LNCAP (cell line): ENCODE data around the gene UPK3A.

Experiments
- TF ChIP-seq, protein P1 (sequence below): fragments of 450-650 bp; IDR thresholded peaks from 2 replicates; pipeline ENCODE4 v1.5.1; 2017; ENCODE audit warnings: mild to moderate bottlenecking

UPK3A gene

DNA sequence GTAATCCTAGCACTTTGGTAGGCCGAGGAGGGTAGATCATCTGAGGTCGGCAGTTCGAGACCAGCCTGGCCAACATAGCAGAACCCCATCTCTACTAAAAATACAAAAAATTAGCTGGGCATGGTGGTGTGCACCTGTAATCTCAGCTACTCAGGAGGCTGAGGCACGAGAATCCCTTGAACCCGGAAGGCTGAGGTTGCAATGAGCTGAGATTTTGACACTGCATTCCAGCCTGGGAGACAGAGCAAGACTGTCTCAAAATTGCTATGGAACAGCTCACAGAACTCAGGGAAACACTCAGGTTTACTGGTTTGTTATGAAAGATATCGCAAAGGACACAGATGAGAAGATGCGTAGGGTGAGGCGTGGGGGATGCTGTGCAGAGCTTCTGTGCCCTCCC is 27.7 kb downstream of the UPK3A start:
- TF ChIP-seq, protein P1, sequence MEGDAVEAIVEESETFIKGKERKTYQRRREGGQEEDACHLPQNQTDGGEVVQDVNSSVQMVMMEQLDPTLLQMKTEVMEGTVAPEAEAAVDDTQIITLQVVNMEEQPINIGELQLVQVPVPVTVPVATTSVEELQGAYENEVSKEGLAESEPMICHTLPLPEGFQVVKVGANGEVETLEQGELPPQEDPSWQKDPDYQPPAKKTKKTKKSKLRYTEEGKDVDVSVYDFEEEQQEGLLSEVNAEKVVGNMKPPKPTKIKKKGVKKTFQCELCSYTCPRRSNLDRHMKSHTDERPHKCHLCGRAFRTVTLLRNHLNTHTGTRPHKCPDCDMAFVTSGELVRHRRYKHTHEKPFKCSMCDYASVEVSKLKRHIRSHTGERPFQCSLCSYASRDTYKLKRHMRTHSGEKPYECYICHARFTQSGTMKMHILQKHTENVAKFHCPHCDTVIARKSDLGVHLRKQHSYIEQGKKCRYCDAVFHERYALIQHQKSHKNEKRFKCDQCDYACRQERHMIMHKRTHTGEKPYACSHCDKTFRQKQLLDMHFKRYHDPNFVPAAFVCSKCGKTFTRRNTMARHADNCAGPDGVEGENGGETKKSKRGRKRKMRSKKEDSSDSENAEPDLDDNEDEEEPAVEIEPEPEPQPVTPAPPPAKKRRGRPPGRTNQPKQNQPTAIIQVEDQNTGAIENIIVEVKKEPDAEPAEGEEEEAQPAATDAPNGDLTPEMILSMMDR = no peak

DNA sequence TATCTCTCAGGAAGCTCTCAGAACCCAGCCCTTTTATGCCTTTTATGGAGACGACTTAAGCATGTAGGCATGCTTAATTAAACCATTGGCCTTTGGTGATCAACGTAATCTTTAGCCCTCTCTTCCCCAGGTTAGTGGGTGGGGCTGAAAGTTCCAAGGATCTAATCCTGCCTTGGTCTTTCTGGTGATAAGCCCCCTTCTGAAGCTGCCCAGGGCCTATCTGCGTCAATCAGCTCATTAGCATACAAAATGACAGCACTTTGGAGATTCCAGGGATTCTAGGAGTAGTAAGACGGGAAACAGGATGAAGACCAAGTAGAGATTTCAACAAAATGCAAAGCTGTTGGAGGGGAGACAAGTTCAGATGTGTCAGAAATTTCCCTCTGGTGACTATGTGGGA is 28.1 kb downstream of the UPK3A start:
- TF ChIP-seq, protein P1 = no peak

DNA sequence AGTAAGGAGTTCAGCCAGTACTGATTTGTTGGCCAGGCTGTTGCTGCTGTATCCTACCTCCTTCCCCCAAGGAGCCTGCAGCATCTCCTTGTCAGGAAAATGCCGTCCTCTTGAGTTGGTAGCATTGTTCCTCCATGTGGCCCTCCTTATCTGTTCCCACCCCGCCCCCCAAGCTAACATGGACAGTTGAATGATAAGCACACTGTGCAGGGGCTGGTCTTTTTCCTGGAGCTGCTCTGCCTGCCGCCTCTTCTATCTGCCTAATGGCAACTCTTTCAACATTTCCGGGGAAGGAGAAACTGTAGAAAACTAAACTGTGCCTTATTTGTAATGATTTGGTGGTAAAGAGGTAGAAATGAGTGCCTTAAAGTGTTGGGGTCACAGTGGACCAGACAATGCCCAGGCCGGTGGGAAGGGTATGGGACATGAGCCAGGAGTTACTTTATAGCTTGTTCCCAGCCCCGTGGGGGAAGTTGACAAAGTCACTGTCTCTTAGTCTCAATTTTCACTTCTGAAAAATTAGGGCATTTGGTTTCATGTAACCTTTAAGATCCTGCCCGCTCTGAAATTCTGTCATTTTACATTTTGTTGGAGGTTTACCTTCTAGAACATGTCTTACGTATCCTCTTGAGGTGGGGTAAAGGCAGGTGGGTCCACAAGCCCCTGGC is 29.4 kb downstream of the UPK3A start:
- TF ChIP-seq, protein P1 = no peak

DNA sequence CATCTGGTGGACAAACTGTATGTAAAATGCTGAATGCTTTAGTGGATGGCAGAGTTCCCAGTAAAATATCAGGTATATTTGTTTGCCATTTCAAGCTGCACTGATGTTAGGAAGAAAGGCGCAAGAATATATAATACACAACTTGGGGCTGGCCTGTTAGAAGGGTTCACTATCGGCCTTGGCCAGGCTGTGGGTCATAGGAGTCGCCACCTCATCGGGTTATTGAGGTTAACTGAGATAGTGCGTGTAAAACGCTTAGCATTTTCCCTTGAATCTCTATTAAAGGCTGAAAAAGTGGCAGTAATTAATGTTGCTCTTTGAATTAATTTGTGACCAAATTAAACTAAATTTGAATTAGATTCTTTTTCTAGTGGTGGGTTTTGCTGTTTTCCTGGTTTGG is 30.0 kb downstream of the UPK3A start:
- TF ChIP-seq, protein P1 = no peak

DNA sequence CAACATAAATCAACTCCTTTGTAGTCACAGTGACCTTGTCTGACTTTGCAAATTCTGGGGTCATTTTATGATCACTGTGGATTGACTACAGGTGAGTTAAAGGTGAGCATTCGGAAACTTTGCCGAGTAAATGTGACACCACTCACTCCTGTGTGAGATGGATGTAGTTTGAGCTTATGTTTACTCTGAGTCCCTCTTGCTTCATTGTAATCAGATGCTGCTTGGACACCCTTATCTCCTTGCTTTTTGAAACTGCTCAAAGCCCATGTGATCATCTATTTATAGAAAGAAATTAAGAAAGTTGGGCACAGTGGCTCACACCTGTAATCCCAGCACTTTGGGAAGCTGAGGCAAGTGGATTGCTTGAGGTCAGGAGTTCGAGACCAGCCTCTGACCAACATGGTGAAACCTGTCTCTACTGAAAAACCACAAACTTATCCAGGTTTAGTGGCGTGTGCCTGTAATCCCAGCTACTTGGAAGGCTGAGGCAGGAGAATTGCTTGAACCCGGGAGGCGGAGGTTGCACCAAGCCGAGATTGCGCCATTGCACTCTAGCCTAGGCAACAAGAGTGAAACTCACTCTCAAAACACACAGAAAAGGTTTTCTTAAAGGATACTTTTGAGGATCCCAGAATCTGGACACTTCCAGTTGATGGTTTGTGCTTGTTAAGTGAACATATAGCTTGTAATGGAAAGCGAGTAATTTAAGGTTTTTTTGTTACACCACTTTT is 32.2 kb downstream of the UPK3A start:
- TF ChIP-seq, protein P1 = no peak

DNA sequence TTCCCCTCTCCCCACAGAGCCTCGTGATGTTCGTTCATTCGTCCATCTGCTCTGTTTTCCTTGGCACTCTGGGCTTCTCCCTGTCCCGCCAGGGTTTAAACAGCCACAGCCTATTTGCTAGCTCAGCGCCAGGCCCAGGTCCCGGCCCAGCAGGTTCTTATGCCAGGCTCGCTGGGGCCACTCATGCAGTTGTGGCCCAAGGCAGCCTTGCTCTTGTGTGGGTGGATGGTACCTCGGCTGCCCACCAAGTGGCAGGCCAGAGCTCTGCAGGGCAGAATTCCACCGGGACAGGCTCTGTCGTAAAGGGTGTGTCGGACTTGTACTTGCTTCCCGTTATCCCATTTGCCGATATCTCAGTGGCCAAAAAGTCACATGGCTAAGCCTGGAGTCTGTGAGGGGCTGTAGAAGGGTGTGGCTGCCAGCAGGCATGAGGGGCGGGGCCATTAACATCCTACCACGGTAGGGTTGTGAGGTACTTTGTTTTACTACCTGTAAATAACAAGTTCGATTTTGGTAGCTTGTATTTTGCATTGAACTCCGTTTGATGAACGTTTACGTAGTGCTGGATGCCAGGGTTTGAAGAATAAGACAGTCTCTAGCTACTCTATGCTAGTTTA is 32.9 kb downstream of the UPK3A start:
- TF ChIP-seq, protein P1 = peak; percentile 41

DNA sequence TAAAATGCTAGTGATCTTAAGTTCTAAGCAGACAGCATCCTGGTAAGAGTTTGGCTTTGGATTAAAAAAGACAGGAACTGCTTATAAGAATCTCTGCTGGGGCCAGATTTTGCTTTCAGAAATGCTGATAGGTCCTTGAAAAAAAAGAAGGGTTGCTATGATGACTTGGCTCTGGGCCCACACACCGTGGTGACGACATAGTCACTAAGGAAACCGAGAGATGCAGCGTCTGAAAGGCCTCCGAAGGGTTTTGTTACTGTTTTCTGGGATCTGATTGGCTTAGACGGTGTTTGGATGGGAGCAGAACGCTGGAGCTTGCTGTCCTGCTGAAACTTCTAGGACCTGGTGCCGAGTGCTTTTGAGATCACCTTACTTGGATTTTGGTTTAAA is 33.4 kb downstream of the UPK3A start:
- TF ChIP-seq, protein P1 = no peak
